GM18951 (cell line): ENCODE results near the gene ADAMTS4.

Experiments used
- POLR2A ChIP-seq: IDR thresholded peaks from 4 replicates; pipeline ENCODE4 v1.6.1; 2011; ENCODE audit warnings: mild to moderate bottlenecking; ENCODE audit not compliant: insufficient read length, insufficient read depth; ENCODE audit errors: extremely low read depth
- in situ Hi-C: fragments of 300-500 bp; cut with MboI; formaldehyde crosslinking; loops from one replicate; pipeline ENCODE4 v1.12.0; 2022; ENCODE audit warnings: low sequenced_read_pairs, mixed read lengths, inconsistent platforms; ENCODE audit not compliant: unreplicated experiment

Gene ADAMTS4

DNA sequence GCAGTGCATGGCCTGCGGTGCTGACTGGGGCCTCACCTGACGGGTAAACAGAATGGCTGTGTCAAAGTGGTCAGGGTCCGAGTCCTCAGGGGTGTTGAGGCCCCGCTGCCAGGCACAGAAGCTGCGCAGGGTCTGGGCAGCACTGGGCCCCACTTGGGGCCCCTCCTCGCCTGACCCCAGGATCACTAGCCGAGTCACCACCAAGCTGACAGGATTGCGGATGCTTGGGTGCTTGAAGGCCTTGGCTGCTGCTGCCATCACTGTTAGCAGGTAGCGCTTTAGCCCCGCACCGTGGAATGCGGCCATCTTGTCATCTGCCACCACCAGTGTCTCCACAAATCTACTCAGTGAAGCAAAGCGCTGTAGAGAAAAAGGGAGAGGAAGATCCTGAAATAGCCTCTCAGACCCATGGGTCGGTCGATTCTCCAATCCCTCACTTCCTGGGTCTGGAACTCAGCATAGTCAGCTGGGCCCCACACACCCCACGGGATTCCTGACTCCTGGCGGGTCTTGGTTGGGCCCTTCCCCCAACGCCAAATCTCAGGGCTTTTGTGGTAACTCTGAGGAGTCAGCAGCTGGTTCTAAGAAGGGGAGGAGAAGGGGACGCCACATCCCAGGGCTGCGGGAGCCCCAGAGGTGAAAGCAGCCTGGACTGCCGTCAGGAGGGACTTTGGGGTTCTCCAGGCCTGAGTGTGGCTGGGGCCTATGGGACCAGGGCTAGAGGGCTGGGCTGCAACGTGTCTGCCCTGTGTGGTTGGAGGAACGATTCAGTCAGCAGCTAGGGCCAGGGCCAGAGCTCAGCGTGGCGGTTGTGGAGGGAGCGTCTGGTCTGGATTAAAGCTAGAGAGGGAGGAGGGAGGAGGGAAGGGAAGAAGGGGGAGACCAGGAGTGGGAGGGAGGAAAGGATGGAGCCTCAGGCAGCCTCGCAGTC, 2.1 kb downstream of the ADAMTS4 start:
- in situ Hi-C loops: no loop called here
- no peak for TF ChIP-seq POLR2A

- in situ Hi-C loops: no loop called here
- no peak for TF ChIP-seq POLR2A
Measured at GRCh38 chr1:161196111-161196510, 2.7 kb downstream of the ADAMTS4 start.

DNA sequence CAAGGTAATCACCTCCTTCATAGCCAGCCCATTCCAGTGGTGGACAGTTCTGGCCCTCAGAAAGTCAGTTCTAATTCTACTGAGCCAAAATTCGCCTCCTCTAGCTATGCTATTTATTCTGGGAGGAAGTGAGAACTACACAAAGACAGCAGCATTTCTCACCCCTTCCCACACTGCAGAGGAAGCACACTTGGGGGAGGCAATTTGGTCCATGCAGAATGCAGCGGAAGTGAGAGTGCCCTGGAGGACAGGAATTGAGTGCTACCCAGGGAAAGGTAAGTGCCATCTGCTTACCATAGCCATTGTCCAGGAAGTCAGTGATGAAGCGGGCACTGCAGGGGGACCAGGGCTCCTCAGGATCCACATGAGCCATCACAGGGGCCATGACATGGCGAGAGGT, 3.7 kb downstream of the ADAMTS4 start:
- TF ChIP-seq POLR2A: no peak
- in situ Hi-C loops: no loop called here

- in situ Hi-C loops: no loop called here
- no peak for TF ChIP-seq POLR2A
Measured at GRCh38 chr1:161193561-161194235, 5.2 kb downstream of the ADAMTS4 start.

- no peak for TF ChIP-seq POLR2A
- in situ Hi-C loops: no loop called here
Measured at GRCh38 chr1:161192476-161193465, 6.1 kb downstream of the ADAMTS4 start.

DNA sequence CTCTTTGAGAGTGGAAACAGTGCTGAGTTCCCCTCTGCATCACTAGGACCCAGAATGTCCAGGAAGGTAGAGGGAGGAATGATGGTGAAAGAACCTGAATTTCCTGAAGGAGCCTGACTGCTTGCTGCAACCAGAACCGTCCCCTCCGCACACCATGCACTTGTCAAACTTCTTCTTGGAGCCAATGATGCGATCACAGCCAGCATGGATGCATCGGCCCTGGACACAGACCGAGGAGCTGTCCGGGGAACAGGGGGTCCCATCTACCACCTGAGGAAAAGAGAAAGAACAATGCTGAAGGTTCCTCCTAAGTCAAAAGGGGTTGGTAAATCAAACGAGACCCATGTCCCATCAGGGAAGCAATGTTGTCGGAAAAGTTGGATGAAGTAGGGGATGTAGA, 6.9 kb downstream of the ADAMTS4 start:
- no peak for TF ChIP-seq POLR2A
- in situ Hi-C loops: no loop called here

GRCh38 chr1:161190962-161191521, 7.8 kb downstream of the ADAMTS4 start:
- in situ Hi-C loops: no loop called here
- TF ChIP-seq POLR2A: no peak

DNA sequence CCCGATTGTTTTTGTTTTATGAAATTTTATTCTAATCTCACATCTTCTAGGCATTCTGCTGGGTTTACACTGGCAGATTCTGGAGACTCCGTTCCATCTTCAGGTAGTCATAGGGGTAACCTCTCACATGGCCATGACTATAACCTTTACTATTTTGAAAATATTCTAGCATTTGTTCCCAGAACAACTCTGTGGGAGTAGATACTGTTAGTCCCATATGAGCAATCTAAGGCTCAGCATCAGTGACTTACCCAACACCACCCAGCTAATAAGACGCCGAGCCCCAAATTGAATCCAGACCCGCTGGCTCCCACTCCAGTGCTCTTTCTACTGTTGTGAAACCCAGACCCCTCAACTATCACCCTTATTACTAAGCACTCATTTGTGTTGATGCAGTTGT, 9.8 kb downstream of the ADAMTS4 start:
- TF ChIP-seq POLR2A: no peak
- in situ Hi-C loops: no loop called here

DNA sequence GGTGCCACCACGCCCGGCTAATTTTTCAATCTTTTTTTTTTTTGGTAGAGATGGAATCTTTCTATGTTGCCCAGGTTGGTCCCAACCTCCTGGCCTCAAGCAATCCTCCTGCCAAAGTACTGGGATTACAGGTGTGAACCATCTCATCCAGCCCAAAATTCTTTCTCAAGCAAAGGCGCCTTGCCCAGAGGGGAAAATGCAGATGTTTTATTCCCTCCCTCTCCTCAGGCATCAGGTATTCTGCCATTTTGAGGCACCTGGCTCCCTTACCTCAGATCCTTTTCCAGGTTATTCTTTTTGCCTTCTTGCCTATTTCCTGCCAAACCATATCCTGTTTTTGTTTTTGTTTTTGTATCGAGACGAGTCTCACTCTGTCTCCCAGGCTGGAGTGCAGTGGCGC, 10.5 kb downstream of the ADAMTS4 start:
- in situ Hi-C loops: no loop called here
- no peak for TF ChIP-seq POLR2A

DNA sequence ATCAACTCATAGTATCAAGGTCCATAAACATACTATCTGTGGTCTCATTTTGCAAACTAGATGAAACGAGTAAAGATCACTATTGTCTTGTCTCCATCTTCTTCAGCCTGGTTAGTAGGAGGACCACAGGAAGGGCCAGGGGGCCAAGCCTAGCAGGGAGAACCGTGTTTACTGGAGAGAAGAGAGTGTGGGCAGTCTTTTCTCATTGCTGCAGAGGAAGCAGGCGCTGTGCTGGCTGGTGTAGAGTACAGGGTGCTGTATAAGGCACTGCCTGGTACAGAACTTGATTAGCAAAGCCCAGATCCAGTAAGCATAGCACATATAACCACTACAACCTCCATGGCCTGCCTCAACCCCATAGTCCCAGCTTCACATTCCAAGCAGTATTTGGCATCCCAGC, 11.5 kb downstream of the ADAMTS4 start:
- in situ Hi-C loops: no loop called here
- no peak for TF ChIP-seq POLR2A

DNA sequence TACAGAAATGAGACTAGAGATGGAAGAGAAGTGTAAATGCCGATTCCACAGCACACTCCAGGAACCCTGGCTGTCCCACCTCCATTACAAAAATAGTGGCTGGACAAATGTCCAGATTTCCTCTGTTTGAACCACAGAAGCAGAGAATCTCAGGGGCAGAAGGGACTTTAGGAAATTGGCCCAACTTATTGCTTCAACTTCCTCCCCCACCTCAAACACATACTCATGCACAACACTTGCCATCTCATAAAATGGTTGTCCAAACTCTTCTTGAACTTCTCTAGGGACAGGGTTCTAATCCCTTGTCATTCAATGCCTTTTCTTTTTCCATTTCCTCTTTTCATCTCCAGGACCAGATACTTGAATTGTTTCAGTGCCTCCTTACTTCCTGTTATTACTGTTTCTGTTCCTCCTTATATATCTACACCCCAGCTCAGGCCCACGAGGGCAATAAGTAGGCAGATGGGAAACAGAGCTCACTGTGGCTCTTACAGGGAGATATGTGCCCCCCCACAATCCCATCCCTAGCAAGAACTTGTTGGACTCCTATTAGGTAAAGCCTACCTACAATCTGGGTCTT, 13.0 kb downstream of the ADAMTS4 start:
- no peak for TF ChIP-seq POLR2A
- in situ Hi-C loops: no loop called here

DNA sequence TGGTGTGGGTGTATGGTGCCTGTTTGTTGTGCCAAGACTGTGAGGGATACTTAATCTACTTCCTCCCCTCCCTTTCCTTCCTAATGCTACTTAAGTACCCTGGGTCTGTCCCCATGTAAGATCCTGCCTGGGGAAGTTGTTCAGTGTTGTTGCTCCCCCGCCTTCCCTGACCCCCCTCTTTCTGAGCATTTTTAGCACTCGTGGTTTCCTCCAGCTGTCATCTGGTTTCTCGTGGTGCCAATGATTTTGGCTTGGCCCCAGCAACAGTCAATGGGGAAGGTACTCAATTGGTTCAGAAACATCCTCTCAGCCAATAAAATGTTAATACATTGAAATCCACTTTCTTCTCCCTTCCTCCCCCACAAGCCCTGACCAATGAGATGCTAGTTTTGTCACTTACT, 13.6 kb downstream of the ADAMTS4 start:
- TF ChIP-seq POLR2A: peak; percentile 38
- in situ Hi-C loops: no loop called here
